K562 (cell line): ENCODE measurements around the gene GLMP. TPM values are rescaled to one million over a fixed set of nuclear protein-coding genes. Genes with fewer than 3 reads are reported as not detected.

Source experiments
- DIDO1 ChIP-seq: fragments of 450-650 bp; IDR thresholded peaks from 2 replicates; pipeline ENCODE4 v1.6.1; 2016; ENCODE audit warnings: low read depth, missing biosample characterization, missing genetic modification characterization
- HMG20B ChIP-seq: fragments of 250-450 bp; sonication (Bioruptor Pico); IDR thresholded peaks from 2 replicates; pipeline ENCODE4 v1.5.0; 2021; ENCODE audit warnings: mild to moderate bottlenecking
- KLF10 ChIP-seq: fragments of 250-450 bp; sonication (Bioruptor Pico); IDR thresholded peaks from 2 replicates; pipeline ENCODE4 v1.6.1; 2021; ENCODE audit warnings: matching md5 sums
- MTA1 ChIP-seq: fragments of 450-650 bp; IDR thresholded peaks from 2 replicates; pipeline ENCODE4 v1.6.1; 2017; ENCODE audit warnings: borderline replicate concordance
- SMAD3 ChIP-seq: fragments of 450-650 bp; formaldehyde crosslinking; conservative IDR thresholded peaks from 2 replicates; pipeline ENCODE4 v1.4.0; 2020; ENCODE audit warnings: mild to moderate bottlenecking
- SRSF9 ChIP-seq: fragments of 200-400 bp; formaldehyde crosslinking; IDR thresholded peaks from 2 replicates; pipeline ENCODE4 v1.6.1; 2017; ENCODE audit warnings: low read depth, low read length, borderline replicate concordance
- TFAP4 ChIP-seq: sonication (generic); formaldehyde crosslinking; IDR thresholded peaks from 2 replicates; pipeline ENCODE4 v1.8.0; 2022; ENCODE audit warnings: missing genetic modification reagents, mild to moderate bottlenecking, moderate library complexity, borderline replicate concordance
- TRIM25 ChIP-seq: fragments of 450-650 bp; IDR thresholded peaks from 2 replicates; pipeline ENCODE4 v1.7.0; 2016; ENCODE audit warnings: borderline replicate concordance
- ZBTB11 ChIP-seq, 3 experiments: fragments of 200-800 bp in 1 of 3; fragments of 250-450 bp in 1 of 3; fragments of 450-650 bp in 1 of 3; sonication (Bioruptor Pico) in 1 of 3; sonication (Bioruptor generic) in 1 of 3; formaldehyde crosslinking in 1 of 3; IDR thresholded peaks; 2 replicates each; pipeline versions ENCODE4 v1.6.1 to v1.8.0; 2016 to 2022; ENCODE audit warnings: mild to moderate bottlenecking in 2 of 3, missing genetic modification characterization in 2 of 3, missing compliant biosample characterization in 1 of 3, moderate library complexity in 1 of 3
- ZBTB12 ChIP-seq: fragments of 250-450 bp; sonication (Bioruptor Pico); IDR thresholded peaks from 2 replicates; pipeline ENCODE4 v1.4.0; 2020
- ZBTB7A ChIP-seq: IDR thresholded peaks from 2 replicates; pipeline ENCODE4 v1.6.1; 2011; ENCODE audit warnings: low read depth, mild to moderate bottlenecking, low read length, moderate library complexity, borderline replicate concordance; ENCODE audit not compliant: control insufficient read depth
- ZNF121 ChIP-seq: sonication (generic); formaldehyde crosslinking; conservative IDR thresholded peaks from 2 replicates; pipeline ENCODE4 v1.8.0; 2022; ENCODE audit warnings: missing genetic modification reagents
- ZNF263 ChIP-seq: sonication (generic); formaldehyde crosslinking; IDR thresholded peaks from 2 replicates; pipeline ENCODE4 v1.8.0; 2022; ENCODE audit warnings: mild to moderate bottlenecking, missing genetic modification reagents, borderline replicate concordance
- ZNF431 ChIP-seq: sonication (generic); formaldehyde crosslinking; IDR thresholded peaks from 2 replicates; pipeline ENCODE4 v1.8.0; 2022; ENCODE audit warnings: mild to moderate bottlenecking, missing genetic modification reagents
- polyA plus RNA-seq, 8 experiments: library from polyadenylated mRNA; depleted of rRNA in 4 of 8; stranded (reverse) in 5 of 8; unstranded in 3 of 8; fragments of >200 nt; fragmentation: Nextera tagmentation in 2 of 8; fragmentation: Illumina TruSeq in 1 of 8; extraction: Ambion mirVana in 2 of 8; extraction: Trizol in 1 of 8; gene quantifications; 2 replicates each; pipeline versions ENCODE4 v1.2.1 to v1.2.3, GENCODE V29; 2011 to 2014; ENCODE audit warnings: inconsistent platforms in 1 of 8, missing spikeins in 1 of 8
- total RNA-seq, 7 experiments: library from RNA; depleted of rRNA in 6 of 7; stranded (reverse); fragments of >200 nt in 6 of 7; fragmentation: Illumina TruSeq in 2 of 7; extraction: Trizol in 2 of 7; gene quantifications; 2 replicates each; pipeline versions ENCODE4 v1.2.1 to v1.2.3, GENCODE V29; 2011 to 2021; ENCODE audit warnings: low replicate concordance in 1 of 7

Gene GLMP
- total and polyA plus RNA-seq, 9 of the 15 experiments (the other 6 are each of a cell fraction or from before 2014, with no cell fraction given) = 8.3 to 28.2 (median 22.4) TPM

- TF ChIP-seq MTA1 (peak; percentile 48; the same call in 1 of the 2 replicates), ZNF431 (CRISPR knock-in tag) (0 out of 2 replicates have a peak, but pooled peaks have one; percentile 13), ZBTB12 (CRISPR knock-in tag) (no peak), TFAP4 (no peak), HMG20B (CRISPR knock-in tag) (no peak), TRIM25 (peak; percentile 91; the same call in 1 of the 2 replicates), KLF10 (no peak), ZBTB7A (peak; percentile 44; the same call in 1 of the 2 replicates), ZNF263 (0 out of 2 replicates have a peak, but pooled peaks have one; percentile 4), SMAD3 (CRISPR knock-in tag) (no peak), ZBTB11 (CRISPR knock-in tag; IDR thresholded peaks at IDR 0.05) (no peak), SRSF9 (no peak), ZNF121 (CRISPR knock-in tag) (no peak), DIDO1 (tag) (no peak)
These were observed 13.6 kb downstream of the GLMP start (continued) for GRCh38 chr1:156281693-156282478.
